Lower lobe of right lung (tissue), 2 donors: Measurements from ENCODE around the gene LYRM9. TPM values are rescaled to one million over a fixed set of nuclear protein-coding genes. Genes with fewer than 3 reads are reported as not detected.

Experiments used
- ATAC-seq, 2 donors: fragments of 200-7000 bp; cut with Tn5 transposase; one replicate each; pipeline ENCODE4 v1.9.1; 2020 to 2022; ENCODE audit warnings: mild to moderate bottlenecking in 2 of 2, moderate library complexity in 2 of 2
- DNase-seq: peaks from one replicate; pipeline ENCODE4 v3.0.0-alpha.2; 2020
- H3K27ac ChIP-seq: fragments of 200-600 bp; one replicate; pipeline ENCODE4 v1.8.0; 2022
- H3K27me3 ChIP-seq: fragments of 200-600 bp; one replicate; pipeline ENCODE4 v1.8.0; 2022; ENCODE audit warnings: low read depth
- H3K36me3 ChIP-seq: fragments of 200-600 bp; one replicate; pipeline ENCODE4 v1.8.0; 2022; ENCODE audit warnings: mild to moderate bottlenecking
- H3K4me1 ChIP-seq: fragments of 200-600 bp; one replicate; pipeline ENCODE4 v1.8.0; 2022
- H3K4me3 ChIP-seq: fragments of 200-600 bp; one replicate; pipeline ENCODE4 v1.8.0; 2022; ENCODE audit warnings: mild to moderate bottlenecking
- H3K9me3 ChIP-seq: fragments of 200-600 bp; one replicate; pipeline ENCODE4 v1.8.0; 2022
- CTCF ChIP-seq: fragments of 200-600 bp; IDR thresholded peaks from one replicate; pipeline ENCODE4 v1.8.0; 2022; ENCODE audit warnings: antibody characterized with exemption, mild to moderate bottlenecking
- intact Hi-C: fragments of 100-400 bp; cut with DNase I; formaldehyde crosslinking; loops from one replicate; pipeline ENCODE4 v1.11.0; 2022
- total RNA-seq: library from RNA; stranded (reverse); fragmentation: NEBNext Ultra II Directional; extraction: Animal tissue kit (Norgen Biotek cat#: 25700); gene quantifications from one replicate; pipeline ENCODE4 v1.2.1, GENCODE V29; 2021
- donor health status: DM: no; HTN: yes; CAD: no; lungs with severe emphysema.

LYRM9 gene
- total RNA-seq, 1 donor from 2014 or later = 8.2 TPM

GRCh38 chr17:27896701-27897100 lies 3.5 kb upstream of the LYRM9 start:
- intact Hi-C loops = no loop called here
- DNase-seq (no peak), ATAC-seq (no peak)
- TF ChIP-seq CTCF = no peak
- no peak overlapping the region for H3K27ac ChIP-seq
- no peak overlapping the region for H3K4me3 ChIP-seq
- no peaks in the 10 kb centered on the region for H3K9me3 ChIP-seq
- H3K36me3 ChIP-seq = no peaks in the 10 kb centered on the region
- H3K4me1 ChIP-seq = peaks cover 13% of the 10 kb centered on the region
- peaks cover 6% of the 10 kb centered on the region for H3K27me3 ChIP-seq

- intact Hi-C loops = no loop called here
- no peak overlapping the region for H3K4me3 ChIP-seq
- H3K27me3 ChIP-seq = peaks cover 6% of the 10 kb centered on the region
These were observed 2.9 kb upstream of the LYRM9 start for GRCh38 chr17:27895940-27896535.

DNA sequence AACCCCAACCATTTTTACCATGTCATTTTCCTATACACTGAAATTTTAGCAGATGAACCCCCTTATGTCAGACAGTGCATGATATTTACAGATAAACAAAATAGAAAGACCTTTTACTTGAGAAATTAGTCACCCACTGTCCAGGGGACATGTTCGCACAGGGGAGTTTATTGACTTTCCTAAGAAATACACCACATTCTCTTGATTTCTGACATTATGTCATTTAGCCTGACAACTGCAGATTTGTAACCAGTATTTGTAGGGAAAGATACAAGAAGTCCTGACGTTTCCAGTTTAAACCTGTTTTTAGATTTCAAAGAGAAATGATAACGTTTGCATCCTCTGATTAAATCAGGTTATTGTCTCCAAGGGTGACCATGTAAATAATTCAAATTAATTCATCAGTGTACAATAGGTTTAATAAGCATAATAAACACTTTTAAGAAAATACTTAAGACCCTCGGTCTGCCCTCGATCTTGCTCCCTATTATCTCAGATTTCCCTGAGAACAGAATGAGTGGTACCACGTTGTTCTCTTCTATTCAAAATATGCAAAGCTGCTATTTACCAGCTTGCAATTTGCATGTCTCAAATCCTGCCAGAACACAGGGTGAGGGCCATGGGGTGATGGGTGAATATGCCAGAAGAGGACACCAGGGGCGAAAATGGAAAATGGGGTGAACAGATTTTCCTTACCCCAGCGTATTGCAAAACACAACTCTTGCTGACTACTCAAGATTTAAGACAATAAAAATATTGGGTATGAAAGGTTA lies 2.1 kb upstream of the LYRM9 start:
- Histone ChIP-seq H3K9me3 (no peaks in the 10 kb centered on the region), H3K4me1 (peaks cover 13% of the 10 kb centered on the region), H3K36me3 (no peaks in the 10 kb centered on the region), H3K4me3 (no peak overlapping the region), H3K27ac (no peak overlapping the region), H3K27me3 (peaks cover 6% of the 10 kb centered on the region)
- ATAC-seq (no peak), DNase-seq (no peak)
- TF ChIP-seq CTCF = no peak
- intact Hi-C loops = no loop called here

More at GRCh38 chr17:27895940-27896535, 2.9 kb upstream of the LYRM9 start:
- Histone ChIP-seq H3K36me3 (no peaks in the 10 kb centered on the region), H3K27ac (no peak overlapping the region), H3K9me3 (no peaks in the 10 kb centered on the region), H3K4me1 (peaks cover 13% of the 10 kb centered on the region)
- ATAC-seq (no peak), DNase-seq (no peak)
- TF ChIP-seq CTCF = no peak

GRCh38 chr17:27893841-27894503 lies 807 bp upstream of the LYRM9 start:
- no peak for TF ChIP-seq CTCF
- no peaks in the 10 kb centered on the region for H3K36me3 ChIP-seq
- ATAC-seq (no peak), DNase-seq (no peak)
- peak overlapping the region; percentile 19 for H3K27ac ChIP-seq
- H3K4me3 ChIP-seq = peak overlapping the region; percentile 93
- intact Hi-C loops = no loop called here
- H3K4me1 ChIP-seq = peaks cover 17% of the 10 kb centered on the region
- peaks cover 6% of the 10 kb centered on the region for H3K27me3 ChIP-seq
- no peaks in the 10 kb centered on the region for H3K9me3 ChIP-seq

GRCh38 chr17:27892542-27892865 lies 661 bp downstream of the LYRM9 start:
- peak overlapping the region; percentile 93 for H3K4me3 ChIP-seq
- DNase-seq = no peak
- peaks cover 6% of the 10 kb centered on the region for H3K27me3 ChIP-seq
- intact Hi-C loops = no loop called here
- no peak for TF ChIP-seq CTCF
- H3K4me1 ChIP-seq = peaks cover 17% of the 10 kb centered on the region
- H3K9me3 ChIP-seq = no peaks in the 10 kb centered on the region
- no peak for ATAC-seq
- no peaks in the 10 kb centered on the region for H3K36me3 ChIP-seq
- H3K27ac ChIP-seq = peak overlapping the region; percentile 92
